Esophagus (tissue), 2 donors: ENCODE data around the gene EPHB1. TPM values are rescaled to one million over a fixed set of nuclear protein-coding genes. Genes with fewer than 3 reads are reported as not detected.
"Not testable (repeated sequence)": the region's sequence is repeated elsewhere in the genome, so short reads cannot be mapped to it uniquely, and the experiment has no call there.

Experiments used
- H3K27ac ChIP-seq, 2 donors: one replicate each; pipeline ENCODE4 v1.5.1; 2013; ENCODE audit warnings: low read depth in 2 of 2, mild to moderate bottlenecking in 2 of 2, inconsistent platforms in 1 of 2, low read length in 1 of 2, moderate library complexity in 1 of 2
- H3K27me3 ChIP-seq, 2 donors: one replicate each; pipeline ENCODE4 v1.6.1; 2013; ENCODE audit warnings: low read length in 2 of 2, control low read depth in 1 of 2, mild to moderate bottlenecking in 1 of 2; ENCODE audit not compliant: insufficient read depth in 2 of 2, control insufficient read depth in 1 of 2
- H3K36me3 ChIP-seq, 2 donors: one replicate each; pipeline ENCODE4 v1.6.1; 2013; ENCODE audit warnings: low read length in 1 of 2; ENCODE audit not compliant: control insufficient read depth in 2 of 2, insufficient read depth in 2 of 2
- H3K4me1 ChIP-seq, 2 donors: one replicate each; pipeline ENCODE4 v1.6.1; 2013; ENCODE audit warnings: low read length in 1 of 2; ENCODE audit not compliant: control insufficient read depth in 2 of 2, insufficient read depth in 2 of 2
- H3K4me3 ChIP-seq, 2 donors: one replicate each; pipeline ENCODE4 v1.5.1; 2013; ENCODE audit warnings: low read length in 2 of 2, mild to moderate bottlenecking in 2 of 2, low read depth in 1 of 2, moderate library complexity in 1 of 2
- H3K9me3 ChIP-seq, 2 donors: one replicate each; pipeline ENCODE4 v1.6.1; 2013; ENCODE audit warnings: mild to moderate bottlenecking in 2 of 2, low read depth in 1 of 2, low read length in 1 of 2, moderate library complexity in 1 of 2; ENCODE audit not compliant: control insufficient read depth in 2 of 2, insufficient read depth in 1 of 2
- WGBS, 2 donors: extraction: QIAGEN DNeasy Blood & Tissue Kit; methylation state at CpG; one replicate each; pipeline ENCODE4 v1.1.7; 2013; 5-methylcytosine and 5-hydroxymethylcytosine counted together
- polyA plus RNA-seq, 2 donors: library from polyadenylated mRNA; stranded (reverse); fragments of 200-250 nt; gene quantifications; one replicate each; pipeline ENCODE4 v1.2.3, GENCODE V29; 2013
- donor health status: healthy with polysubstance abuse.
- donor health status: Bipolar disorder and iron deficiency.

Gene EPHB1
- polyA plus RNA-seq, 2 donors = 0.04 to 0.38 TPM

DNA sequence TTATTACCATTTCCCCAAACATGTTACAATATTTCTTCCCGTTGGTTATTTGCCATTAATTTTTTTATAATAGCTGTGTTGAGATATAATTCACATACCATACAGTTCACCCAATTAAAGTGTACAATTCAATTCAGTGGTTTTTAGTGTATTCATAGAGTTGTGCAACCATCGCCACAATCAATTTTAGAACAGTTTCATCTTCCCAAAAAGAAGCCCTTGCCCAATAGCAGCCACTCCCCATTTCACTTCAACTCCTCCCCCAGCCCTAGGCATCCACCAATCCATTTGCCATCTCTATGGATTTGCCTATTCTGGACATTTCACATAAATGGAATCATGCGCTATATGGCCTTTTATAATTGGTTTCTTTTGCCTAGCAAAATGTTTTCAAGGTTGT is 225.1 kb downstream of the EPHB1 start:
- no peak overlapping the region for H3K4me3 ChIP-seq
- no peaks in the 10 kb centered on the region for H3K27me3 ChIP-seq
- H3K36me3 ChIP-seq = no peaks in the 10 kb centered on the region
- H3K27ac ChIP-seq = no peak overlapping the region
- 85 to 88% methylated on average over 3 of the region's 3 CpGs for WGBS, 2 donors
- H3K4me1 ChIP-seq = no peaks in the 10 kb centered on the region
- H3K9me3 ChIP-seq = no peaks in the 10 kb centered on the region

DNA sequence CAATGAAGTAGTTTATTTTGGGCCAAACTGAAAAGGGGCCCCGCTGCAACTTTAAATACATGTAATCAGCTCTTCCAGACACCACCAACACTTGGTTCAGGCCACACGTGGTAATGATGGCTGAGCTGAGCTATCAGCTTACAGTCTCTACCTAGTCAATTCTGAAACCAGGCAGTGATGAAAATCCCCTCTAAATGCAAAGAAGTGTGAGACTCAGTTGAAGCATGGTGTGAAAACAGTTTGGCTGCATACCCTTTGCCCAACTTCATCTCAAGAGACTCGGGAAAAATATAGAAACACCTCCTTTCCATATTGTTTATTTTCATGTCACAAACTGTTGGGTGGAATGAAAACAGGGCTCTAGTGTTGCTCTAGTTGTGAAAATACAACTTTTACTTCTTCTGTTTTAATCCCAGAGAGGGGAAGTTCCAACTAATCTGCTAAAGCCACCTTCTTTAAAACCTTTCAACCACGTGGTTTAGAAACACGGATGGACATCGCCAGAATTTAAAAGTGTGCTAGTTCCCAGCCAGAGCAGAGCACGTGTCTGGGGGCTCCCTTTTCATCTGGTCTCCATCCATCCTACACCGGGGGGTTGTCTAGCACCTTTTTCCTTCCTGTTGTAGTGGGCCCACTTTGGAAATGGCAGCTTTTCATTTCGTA is 229.1 kb downstream of the EPHB1 start:
- no peaks in the 10 kb centered on the region for H3K36me3 ChIP-seq
- H3K9me3 ChIP-seq = no peaks in the 10 kb centered on the region
- 58 to 59% methylated on average over 9 of the region's 9 CpGs for WGBS, 2 donors
- no peaks in the 10 kb centered on the region for H3K27me3 ChIP-seq
- H3K4me3 ChIP-seq = no peak overlapping the region
- H3K4me1 ChIP-seq = no peaks in the 10 kb centered on the region
- H3K27ac ChIP-seq = no peak overlapping the region

DNA sequence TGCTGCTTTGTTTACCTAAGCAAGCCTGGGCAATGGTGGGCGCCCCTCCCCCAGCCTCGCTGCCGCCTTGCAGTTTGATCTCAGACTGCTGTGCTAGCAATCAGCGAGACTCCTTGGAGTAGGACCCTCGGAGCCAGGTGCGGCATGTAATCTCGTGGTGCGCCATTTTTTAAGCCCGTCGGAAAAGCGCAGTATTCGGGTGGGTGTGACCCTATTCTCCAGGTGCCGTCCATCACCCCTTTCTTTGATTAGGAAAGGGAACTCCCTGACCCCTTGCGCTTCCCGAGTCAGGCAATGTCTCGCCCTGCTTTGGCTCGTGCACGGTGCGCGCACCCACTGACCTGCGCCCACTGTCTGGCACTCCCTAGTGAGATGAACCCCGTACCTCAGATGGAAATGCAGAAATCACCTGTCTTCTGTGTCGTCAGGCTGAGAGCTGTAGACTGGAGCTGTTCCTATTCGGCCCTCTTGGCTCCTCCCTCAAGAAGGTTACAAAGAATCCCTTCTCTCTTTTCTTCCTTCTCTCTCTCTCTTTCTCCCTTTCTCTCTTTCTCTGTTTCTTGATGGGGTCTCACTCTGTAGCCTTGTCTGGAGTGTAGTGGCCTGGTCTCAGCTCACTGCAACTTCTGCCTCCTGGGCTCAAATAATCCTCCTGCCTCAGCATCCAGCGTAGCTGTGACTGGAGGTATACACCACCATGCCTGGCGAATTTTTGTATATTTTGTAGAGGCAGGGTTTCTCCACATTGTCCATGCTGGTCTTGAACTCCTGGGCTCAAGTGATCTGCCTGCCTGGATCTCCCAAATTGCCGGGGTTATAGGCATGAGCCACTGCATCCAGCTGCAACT is 235.9 kb downstream of the EPHB1 start:
- WGBS, 2 donors = 21 to 23% methylated on average over 26 to 27 of the region's 27 CpGs

DNA sequence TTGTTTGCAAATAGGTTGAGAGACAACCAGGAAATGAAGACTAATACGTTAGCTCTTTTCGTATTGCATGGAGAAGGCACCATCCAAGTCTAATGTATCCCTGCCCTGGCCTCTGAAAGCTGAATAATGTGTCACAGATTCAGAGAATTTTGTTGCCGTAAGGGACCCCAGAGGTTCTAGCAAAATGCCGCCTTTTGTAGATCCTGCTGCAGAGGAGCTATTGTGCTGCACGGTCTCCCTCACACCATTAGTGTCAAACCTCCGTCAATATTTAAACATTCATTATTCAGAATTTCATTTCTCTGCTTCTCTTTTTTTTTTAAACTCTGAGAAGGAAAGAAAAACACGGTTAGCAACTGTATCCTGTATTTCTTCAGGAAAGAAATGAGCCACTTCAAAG is 238.7 kb downstream of the EPHB1 start:
- Histone ChIP-seq H3K4me3 (no peak overlapping the region), H3K9me3 (no peaks in the 10 kb centered on the region), H3K36me3 (no peaks in the 10 kb centered on the region), H3K27me3 (no peaks in the 10 kb centered on the region), H3K4me1 (no peaks in the 10 kb centered on the region), H3K27ac (no peak overlapping the region)
- 48 to 64% methylated on average over 7 of the region's 7 CpGs for WGBS, 2 donors

More for the DNA sequence above, 235.9 kb downstream of the EPHB1 start:
- H3K36me3 ChIP-seq, H3K4me3 ChIP-seq, H3K4me1 ChIP-seq, H3K27me3 ChIP-seq, H3K9me3 ChIP-seq, H3K27ac ChIP-seq: not testable (repeated sequence)

DNA sequence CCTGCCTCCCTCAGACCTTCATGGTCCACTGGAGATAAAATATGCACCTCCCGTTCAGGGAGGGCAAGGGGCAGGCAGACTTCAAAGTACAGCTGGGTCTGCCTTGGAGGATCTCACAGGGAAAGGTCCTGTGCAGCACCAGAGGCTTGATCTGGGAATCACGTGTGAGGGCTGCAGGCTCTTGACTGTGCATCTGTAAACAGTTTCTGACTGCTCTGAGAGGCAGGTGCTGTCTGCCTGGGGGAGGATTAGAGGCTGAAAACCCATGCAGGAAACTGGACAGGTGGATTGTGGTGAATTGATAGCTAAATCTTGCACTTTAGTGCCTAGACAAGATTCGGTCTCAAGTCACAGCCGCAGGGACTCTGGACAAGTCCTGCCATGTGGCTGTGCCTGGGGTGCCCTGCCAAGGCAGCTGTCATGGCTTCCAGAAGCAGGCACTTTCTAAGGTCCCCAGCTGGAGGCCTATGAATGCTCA is 239.3 kb downstream of the EPHB1 start:
- H3K9me3 ChIP-seq = no peaks in the 10 kb centered on the region
- 37 to 43% methylated on average over 4 of the region's 4 CpGs for WGBS, 2 donors
- no peaks in the 10 kb centered on the region for H3K36me3 ChIP-seq
- no peak overlapping the region for H3K27ac ChIP-seq
- H3K4me1 ChIP-seq = no peaks in the 10 kb centered on the region
- no peak overlapping the region for H3K4me3 ChIP-seq
- H3K27me3 ChIP-seq = no peaks in the 10 kb centered on the region

DNA sequence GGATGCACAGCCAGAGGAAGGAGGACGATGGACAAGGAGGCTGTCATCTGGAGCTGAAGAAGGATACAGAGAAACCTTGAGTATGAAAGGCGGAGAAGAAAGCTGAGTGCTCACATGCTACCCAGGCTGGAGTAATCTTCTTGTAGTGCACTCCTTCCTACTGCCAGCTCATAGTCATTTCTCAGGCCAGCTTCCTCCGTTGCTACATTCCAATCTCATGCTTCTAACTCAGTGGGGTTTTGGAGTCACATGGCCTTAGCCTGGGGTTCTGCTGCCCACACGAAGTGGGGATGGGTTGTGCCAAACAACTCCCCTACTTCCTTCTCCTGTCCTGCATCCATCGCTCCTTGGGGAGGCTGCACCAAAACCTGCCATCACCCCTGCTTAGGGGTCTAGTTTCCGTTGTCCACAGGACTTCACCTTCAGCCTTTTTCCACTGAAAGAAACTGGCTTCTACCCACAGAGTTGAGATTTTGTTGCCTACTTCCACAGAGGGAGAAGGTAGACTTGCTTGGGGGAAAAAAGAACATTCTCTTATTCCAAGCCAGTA is 239.9 kb downstream of the EPHB1 start:
- Histone ChIP-seq H3K9me3 (no peaks in the 10 kb centered on the region), H3K4me1 (no peaks in the 10 kb centered on the region), H3K4me3 (no peak overlapping the region), H3K36me3 (no peaks in the 10 kb centered on the region), H3K27ac (no peak overlapping the region), H3K27me3 (no peaks in the 10 kb centered on the region)
- WGBS, 2 donors = 82% methylated on average over 6 of the region's 6 CpGs

DNA sequence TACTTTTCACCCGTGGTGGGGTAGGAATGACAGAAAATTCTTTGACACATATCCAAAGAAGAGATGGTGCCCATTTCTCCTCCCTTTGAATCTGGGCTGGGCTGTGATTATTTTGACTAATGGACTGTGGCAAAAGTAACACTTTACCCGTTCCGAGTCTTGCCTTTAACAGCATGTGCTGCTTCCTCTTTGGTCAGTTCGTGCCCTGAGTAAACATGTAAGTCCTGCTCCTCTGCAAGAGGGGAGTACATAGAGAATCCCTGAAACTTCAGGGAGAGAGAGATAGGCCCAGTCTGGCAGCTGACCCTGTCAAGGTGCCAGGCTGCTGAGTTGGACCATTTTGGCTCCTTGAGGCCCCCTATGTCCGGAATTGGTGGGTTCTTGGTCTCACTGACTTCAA is 243.1 kb downstream of the EPHB1 start:
- Histone ChIP-seq H3K9me3 (no peaks in the 10 kb centered on the region), H3K36me3 (no peaks in the 10 kb centered on the region), H3K27me3 (no peaks in the 10 kb centered on the region), H3K27ac (no peak overlapping the region), H3K4me3 (no peak overlapping the region), H3K4me1 (no peaks in the 10 kb centered on the region)
- 62 to 69% methylated on average over 5 of the region's 5 CpGs for WGBS, 2 donors

DNA sequence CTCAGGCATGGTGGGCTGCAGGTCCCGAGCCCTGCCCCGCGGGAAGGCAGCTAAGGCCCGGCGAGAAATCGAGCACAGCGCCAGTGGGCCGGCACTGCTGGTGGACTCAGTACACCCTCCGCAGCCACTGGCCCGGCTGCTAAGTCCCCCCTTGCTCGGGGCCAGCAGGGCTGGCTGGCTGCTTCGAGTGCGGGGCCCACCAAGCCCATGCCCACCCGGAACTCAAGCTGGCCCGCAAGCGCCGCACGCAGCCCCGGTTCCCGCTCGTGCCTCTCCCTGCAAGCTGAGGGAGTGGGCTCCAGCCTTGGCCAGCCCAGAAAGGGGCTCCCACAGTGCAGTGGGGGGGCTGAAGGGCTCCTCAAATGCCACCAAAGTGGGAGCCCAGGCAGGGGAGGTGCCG is 244.5 kb downstream of the EPHB1 start:
- not testable (repeated sequence) for H3K27ac ChIP-seq, H3K4me1 ChIP-seq, H3K27me3 ChIP-seq, H3K4me3 ChIP-seq, H3K9me3 ChIP-seq, H3K36me3 ChIP-seq
- 95 to 96% methylated on average over 19 to 22 of the region's 22 CpGs for WGBS, 2 donors

DNA sequence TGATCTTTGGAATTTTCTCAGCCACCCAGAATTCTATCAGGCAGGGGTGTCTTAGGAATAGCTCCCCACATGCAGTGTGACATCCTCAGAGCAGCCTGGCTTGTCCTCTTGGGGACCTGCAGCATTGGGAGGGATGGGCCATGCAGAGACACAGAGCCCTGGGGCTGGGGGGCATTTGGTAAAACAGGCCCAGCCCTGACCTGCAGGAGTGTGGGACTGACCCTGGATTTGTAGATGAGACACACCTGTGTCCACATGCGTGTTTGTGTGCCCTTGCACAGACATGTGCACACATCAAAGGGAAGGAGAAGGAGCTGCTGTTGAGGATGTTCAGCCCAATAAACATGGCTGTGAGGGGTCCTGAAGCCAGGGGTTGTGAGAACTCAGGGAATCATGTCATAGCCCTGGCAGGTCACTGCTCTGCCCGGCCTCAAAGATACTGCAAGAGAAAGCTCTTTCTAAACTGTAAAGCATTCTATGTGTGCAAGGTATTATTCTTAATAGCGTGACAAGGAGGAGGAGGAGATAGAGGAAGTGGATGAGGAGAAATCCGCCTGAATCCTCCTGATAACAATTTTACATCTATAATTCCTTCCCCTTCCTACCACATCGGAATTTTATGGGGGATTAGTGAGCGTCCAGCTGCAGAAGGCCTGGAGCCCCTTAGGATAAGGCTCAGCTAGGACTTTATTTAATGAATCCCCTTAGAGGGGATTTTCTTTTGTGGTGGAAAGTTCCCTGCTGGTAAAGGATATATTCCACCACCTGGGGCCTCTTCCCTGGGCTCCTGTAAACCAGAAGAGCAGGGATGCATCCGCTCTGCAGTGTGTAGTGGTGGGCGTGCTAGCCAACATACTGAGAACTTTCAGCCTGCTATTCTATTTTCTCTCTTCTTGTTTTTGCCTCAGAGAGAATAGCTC is 245.5 kb downstream of the EPHB1 start:
- Histone ChIP-seq H3K27me3 (no peaks in the 10 kb centered on the region), H3K27ac (no peak overlapping the region)
- WGBS, 2 donors = 84 to 86% methylated on average over 8 of the region's 8 CpGs

More for the DNA sequence above, 245.5 kb downstream of the EPHB1 start:
- Histone ChIP-seq H3K36me3 (no peaks in the 10 kb centered on the region), H3K4me3 (no peak overlapping the region), H3K9me3 (no peaks in the 10 kb centered on the region), H3K4me1 (no peaks in the 10 kb centered on the region)
